A549 (cell line): ENCODE results near the gene CDIP1. TPM values are rescaled to one million over a fixed set of nuclear protein-coding genes. Genes with fewer than 3 reads are reported as not detected.

Experiments
- ATAC-seq, 2 experiments: fragments of 200-7000 bp in 1 of 2; fragments of >200 bp in 1 of 2; cut with Nextera tagmentation in 1 of 2; cut with Tn5 transposase in 1 of 2; 3 replicates each; pipeline versions ENCODE4 v1.8.0 to v1.9.1; 2018 to 2020; ENCODE audit warnings: mild to moderate bottlenecking in 1 of 2, moderate library complexity in 1 of 2
- CTCF ChIA-PET: fragments of 300-600 bp; sonication (Branson Sonifier 250); formaldehyde crosslinking; extraction: SDS; loops from one replicate; lab custom pipeline; 2021; ENCODE audit warnings: antibody characterized with exemption, inconsistent platforms; lab: Yijun Ruan, JAX
- POLR2A ChIA-PET: fragments of 350-600 bp; formaldehyde crosslinking; extraction: SDS; loops from one replicate; lab custom pipeline; 2021; ENCODE audit warnings: antibody characterized with exemption, inconsistent platforms; lab: Yijun Ruan, JAX
- DNase-seq, 2 experiments: peaks; one replicate each; pipeline versions ENCODE4 v3.0.0 to v3.0.0-alpha.2; 2011 to 2016; ENCODE audit warnings: low read depth in 1 of 2, low spot score in 1 of 2
- FAIRE-seq: peaks from 2 replicates; lab custom pipeline; 2011; peaks lifted over from hg19 to GRCh38; lab: Jason Lieb, UNC
- H3K27ac ChIP-seq, 2 experiments: fragments of >200 bp; sonication (Bioruptor Twin); formaldehyde crosslinking; 3 replicates each; pipeline ENCODE4 v1.5.1; 2016 to 2017
- H3K4me1 ChIP-seq: fragments of >200 bp; sonication (Bioruptor Twin); formaldehyde crosslinking; 3 replicates; pipeline ENCODE4 v1.6.1; 2016
- H3K4me2 ChIP-seq: fragments of >200 bp; sonication (Bioruptor Twin); formaldehyde crosslinking; 3 replicates; pipeline ENCODE4 v1.6.1; 2016
- H3K4me3 ChIP-seq: fragments of >200 bp; sonication (Bioruptor Twin); formaldehyde crosslinking; 3 replicates; pipeline ENCODE4 v1.5.1; 2016
- H3K9me3 ChIP-seq: fragments of >200 bp; sonication (Bioruptor Twin); formaldehyde crosslinking; 3 replicates; pipeline ENCODE4 v1.6.1; 2016
- BCL3 ChIP-seq: fragments of >200 bp; sonication (Bioruptor Twin); formaldehyde crosslinking; IDR thresholded peaks from 3 replicates; pipeline ENCODE4 v1.6.1; 2016
- CBX2 ChIP-seq: fragments of 200-600 bp; sonication (generic); IDR thresholded peaks from 2 replicates; pipeline ENCODE4 v1.6.1; 2016; ENCODE audit warnings: low read depth, mild to moderate bottlenecking, borderline replicate concordance
- CBX8 ChIP-seq: fragments of 200-600 bp; sonication (generic); IDR thresholded peaks from 2 replicates; pipeline ENCODE4 v1.6.1; 2016
- CEBPB ChIP-seq, 2 experiments: fragments of >200 bp in 1 of 2; sonication (Bioruptor Twin) in 1 of 2; formaldehyde crosslinking in 1 of 2; IDR thresholded peaks; 2 replicates each; pipeline ENCODE4 v1.6.1; 2012 to 2016
- CHD2 ChIP-seq: fragments of 150-350 bp; IDR thresholded peaks from 2 replicates; pipeline ENCODE4 v1.6.1; 2014; ENCODE audit warnings: low read length; ENCODE audit not compliant: partially characterized antibody
- EP300 ChIP-seq, 2 experiments: fragments of >200 bp; sonication (Bioruptor Twin); formaldehyde crosslinking; IDR thresholded peaks; 2 replicates in 1 of 2; 3 replicates in 1 of 2; pipeline ENCODE4 v1.6.1; 2016 to 2017
- FOSL2 ChIP-seq, 2 experiments: fragments of 450-650 bp in 1 of 2; fragments of >200 bp in 1 of 2; sonication (Bioruptor Twin) in 1 of 2; formaldehyde crosslinking; IDR thresholded peaks; 2 replicates each; pipeline versions ENCODE4 v1.5.0 to v1.6.1; 2016 to 2020; ENCODE audit warnings: mild to moderate bottlenecking in 1 of 2, moderate library complexity in 1 of 2
- HDAC2 ChIP-seq: fragments of 200-600 bp; sonication (generic); IDR thresholded peaks from 2 replicates; pipeline ENCODE4 v1.6.1; 2016
- HMGXB4 ChIP-seq: fragments of 250-450 bp; sonication (Bioruptor Pico); IDR thresholded peaks from 2 replicates; pipeline ENCODE4 v1.5.0; 2021; ENCODE audit warnings: mild to moderate bottlenecking, moderate library complexity, borderline replicate concordance
- HOXA7 ChIP-seq: fragments of 250-450 bp; sonication (Bioruptor Pico); IDR thresholded peaks from 2 replicates; pipeline ENCODE4 v1.5.0; 2020; ENCODE audit warnings: mild to moderate bottlenecking, moderate library complexity
- HOXB13 ChIP-seq: fragments of 250-450 bp; sonication (Bioruptor Pico); IDR thresholded peaks from 2 replicates; pipeline ENCODE4 v1.5.0; 2020; ENCODE audit warnings: low read depth, mild to moderate bottlenecking, moderate library complexity
- JUNB ChIP-seq: fragments of >200 bp; sonication (Bioruptor Twin); formaldehyde crosslinking; IDR thresholded peaks from 2 replicates; pipeline ENCODE4 v1.6.1; 2016
- MAFK ChIP-seq: fragments of 450-650 bp; IDR thresholded peaks from 2 replicates; pipeline ENCODE4 v1.6.1; 2014; ENCODE audit not compliant: partially characterized antibody
- PHF8 ChIP-seq: fragments of 200-600 bp; sonication (generic); IDR thresholded peaks from 2 replicates; pipeline ENCODE4 v1.6.1; 2016; ENCODE audit warnings: low read depth, mild to moderate bottlenecking, antibody characterized with exemption, moderate library complexity, borderline replicate concordance
- RFX5 ChIP-seq: fragments of 450-650 bp; IDR thresholded peaks from 2 replicates; pipeline ENCODE4 v1.7.1; 2014; ENCODE audit warnings: antibody characterized with exemption, mild to moderate bottlenecking, moderate library complexity
- RNF2 ChIP-seq: fragments of 200-600 bp; sonication (generic); IDR thresholded peaks from 2 replicates; pipeline ENCODE4 v1.6.1; 2016; ENCODE audit warnings: low read depth, mild to moderate bottlenecking, antibody characterized with exemption, moderate library complexity, borderline replicate concordance
- TFCP2L1 ChIP-seq: fragments of 250-450 bp; sonication (Bioruptor Pico); IDR thresholded peaks from 2 replicates; pipeline ENCODE4 v1.5.0; 2021; ENCODE audit warnings: mild to moderate bottlenecking
- USF2 ChIP-seq: fragments of 450-650 bp; IDR thresholded peaks from 2 replicates; pipeline ENCODE4 v1.6.1; 2014; ENCODE audit warnings: antibody characterized with exemption
- ZSCAN20 ChIP-seq: fragments of 250-450 bp; sonication (Bioruptor Pico); IDR thresholded peaks from 2 replicates; pipeline ENCODE4 v1.8.0; 2022; ENCODE audit warnings: mild to moderate bottlenecking, moderate library complexity
- WGBS: methylation state at CpG from one replicate; pipeline ENCODE4 v1.1.6; 2017; ENCODE audit errors: missing lambda C conversion rate; 5-methylcytosine and 5-hydroxymethylcytosine counted together
- polyA plus RNA-seq, 4 experiments: library from polyadenylated mRNA; depleted of rRNA in 3 of 4; stranded (reverse); fragments of >200 nt; fragmentation: RNase III in 1 of 4; extraction: RNeasy Plus Mini Kit Qiagen cat#74134 plus additional on column Dnase treatment in 1 of 4; gene quantifications; 2 replicates in 3 of 4; 3 replicates in 1 of 4; pipeline ENCODE4 v1.2.3, GENCODE V29; 2011 to 2017

CDIP1 gene
- polyA plus RNA-seq, 2 of the 4 experiments (the other 2 are of a cell fraction), result 3.7 to 8.4 TPM

GRCh38 chr16:4508806-4509205 is 29.8 kb downstream of the CDIP1 start:
- WGBS, result 100% methylated on average over 1 of the region's 3 CpGs
- H3K4me2 ChIP-seq, result no peak overlapping the region

DNA sequence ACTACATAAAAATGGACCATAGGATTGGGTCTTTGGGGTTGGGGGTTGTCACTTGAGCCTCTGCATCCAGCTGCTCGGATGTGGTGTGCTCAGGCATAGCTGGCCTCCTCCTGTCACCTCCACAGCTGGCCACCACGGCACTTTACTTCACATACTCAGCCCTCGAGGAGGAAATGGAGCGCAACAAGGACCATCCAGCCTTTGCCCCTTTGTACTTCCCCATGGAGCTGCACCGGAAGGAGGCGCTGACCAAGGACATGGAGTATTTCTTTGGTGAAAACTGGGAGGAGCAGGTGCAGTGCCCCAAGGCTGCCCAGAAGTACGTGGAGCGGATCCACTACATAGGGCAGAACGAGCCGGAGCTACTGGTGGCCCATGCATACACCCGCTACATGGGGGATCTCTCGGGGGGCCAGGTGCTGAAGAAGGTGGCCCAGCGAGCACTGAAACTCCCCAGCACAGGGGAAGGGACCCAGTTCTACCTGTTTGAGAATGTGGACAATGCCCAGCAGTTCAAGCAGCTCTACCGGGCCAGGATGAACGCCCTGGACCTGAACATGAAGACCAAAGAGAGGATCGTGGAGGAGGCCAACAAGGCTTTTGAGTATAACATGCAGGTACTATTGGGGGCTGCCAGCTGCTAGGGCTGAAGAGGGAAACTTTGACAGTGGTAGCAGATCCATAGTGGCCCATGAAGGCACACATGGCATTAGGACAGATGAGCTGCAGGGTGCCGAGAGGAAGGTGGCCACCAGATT is 30.8 kb downstream of the CDIP1 start:
- FAIRE-seq (no peak), DNase-seq (no peak), ATAC-seq (no peak)
- no peak overlapping the region for H3K4me3 ChIP-seq
- no peaks in the 10 kb centered on the region for H3K4me1 ChIP-seq
- ChIA-PET POLR2A (interaction anchor here (1.9 kb wide), 1 partner anchor 33 kb away, joined by 5 read pairs; the partner anchor contains the start of gene NMRAL1), CTCF (interaction anchor here (0.6 to 18.0 kb wide), 28 partner anchors 8 to 503 kb away, joined by 3 to 301 read pairs (median 7); partner anchors contain the start of genes CDIP1 and MGRN1)
- 96% methylated on average over 17 of the region's 17 CpGs for WGBS
- TF ChIP-seq USF2 (no peak), HOXB13 (no peak), TFCP2L1 (no peak), MAFK (no peak), JUNB (no peak), PHF8 (no peak), HDAC2 (no peak), RFX5 (no peak), CBX8 (no peak)
- H3K27ac ChIP-seq, result no peak overlapping the region
- H3K4me2 ChIP-seq, result no peak overlapping the region
- no peaks in the 10 kb centered on the region for H3K9me3 ChIP-seq

More at GRCh38 chr16:4508806-4509205, 29.8 kb downstream of the CDIP1 start:
- no peak overlapping the region for H3K27ac ChIP-seq
- POLR2A ChIA-PET, result interaction anchor here (1.9 kb wide), 1 partner anchor 34 kb away, joined by 5 read pairs; the partner anchor contains the start of gene NMRAL1
- no peak for ATAC-seq
- no peaks in the 10 kb centered on the region for H3K4me1 ChIP-seq
- no peak for DNase-seq
- H3K9me3 ChIP-seq, result no peaks in the 10 kb centered on the region
- no peak for FAIRE-seq
- no peak overlapping the region for H3K4me3 ChIP-seq
- no peak for TF ChIP-seq CBX2
- TF ChIP-seq HOXA7 (CRISPR knock-in tag), result no peak
- no peak for TF ChIP-seq FOSL2 (IDR thresholded peaks at IDR 0.05)
- TF ChIP-seq FOSL2 (CRISPR knock-in tag; IDR thresholded peaks at IDR 0.05), result no peak
- TF ChIP-seq ZSCAN20 (CRISPR knock-in tag), result no peak
- no peak for TF ChIP-seq BCL3
- no peak for TF ChIP-seq HDAC2
- TF ChIP-seq CEBPB (IDR thresholded peaks at IDR 0.05), result no peak
- no peak for TF ChIP-seq TFCP2L1
- no peak for TF ChIP-seq EP300 (IDR thresholded peaks at IDR 0.05)
- no peak for TF ChIP-seq RNF2
- TF ChIP-seq CHD2, result no peak
- TF ChIP-seq HMGXB4, result no peak
- no peak for TF ChIP-seq RFX5
- CTCF ChIA-PET, result interaction anchor here (0.8 to 18.0 kb wide), 11 partner anchors 9 to 448 kb away, joined by 3 to 301 read pairs (median 26); partner anchors contain the start of gene CDIP1
